Measurements from ENCODE around the gene SDK2. TPM values are rescaled to one million over a fixed set of nuclear protein-coding genes. Genes with fewer than 3 reads are reported as not detected.

The SDK2 gene
- total and polyA plus RNA-seq, 9 of the 15 experiments (the other 6 are each of a cell fraction or from before 2014, with no cell fraction given): 0.04 TPM; not detected in 8

DNA sequence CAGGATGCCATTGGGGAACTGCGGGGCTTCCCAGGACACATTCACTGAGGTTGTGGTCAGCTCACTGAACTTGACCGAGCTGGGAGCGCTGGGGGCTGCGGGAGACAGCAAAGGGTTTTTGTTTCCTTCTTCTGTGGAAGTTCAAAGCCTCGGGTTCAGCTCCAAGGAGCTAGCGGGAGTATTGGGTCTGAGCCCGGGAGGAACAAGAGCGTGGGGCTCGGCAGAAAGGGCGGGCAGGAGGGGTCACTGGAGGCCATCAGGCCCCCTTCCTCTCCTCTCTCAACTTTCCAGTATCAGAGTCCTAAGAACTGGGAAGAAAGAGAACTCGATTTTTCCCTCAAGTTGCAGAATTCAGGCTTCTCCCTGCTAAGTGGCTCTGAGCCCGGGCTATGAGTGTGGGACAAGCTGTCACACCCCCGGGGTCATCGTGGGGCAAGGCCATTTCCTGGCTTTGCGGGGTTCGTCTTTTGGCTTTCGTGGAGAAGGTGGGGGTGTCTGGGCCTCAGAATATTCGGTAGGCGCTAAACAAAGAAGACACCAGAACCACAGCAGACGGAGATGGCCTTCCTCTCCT is 278.9 kb downstream of the SDK2 start:
- DNase-seq (ENCODE audit: extremely low read depth in 1 of 4, low spot score in 3 of 4): no peak
- intact Hi-C loops (cut with micrococcal nuclease): loop anchor here (10.0 kb wide), 1 partner anchor 801 kb away; no protein-coding TSS in a partner anchor
- ATAC-seq: no peak
- ChIA-PET POLR2A (interaction anchor here (0.9 to 1.0 kb wide), 2 partner anchors 102 to 133 kb away, joined by 3 to 4 read pairs; a partner anchor contains a TSS), CTCF (ENCODE audit: low intra/inter-chr PET ratio) (interaction anchor here (0.6 to 1.2 kb wide), 3 partner anchors 104 to 645 kb away, joined by 3 to 6 read pairs (median 3); partner anchors contain the start of gene CPSF4L)
- TF ChIP-seq HLTF (IDR thresholded peaks at IDR 0.05): no peak
- no peak for TF ChIP-seq ZNF239 (CRISPR knock-in tag; IDR thresholded peaks at IDR 0.05)
- no peak for TF ChIP-seq MCM5 (IDR thresholded peaks at IDR 0.05; ENCODE audit: low read depth)
- TF ChIP-seq LARP7 (IDR thresholded peaks at IDR 0.05): no peak
- no peak for TF ChIP-seq RBBP5 (IDR thresholded peaks at IDR 0.05; ENCODE audit: borderline replicate concordance, insufficient read depth, low read length, poor library complexity, severe bottlenecking)
- peaks cover 2 to 23% of the 10 kb centered on the region in 2 experiments; a peak in 3 of 5 replicates for H3K4me1 ChIP-seq (replicated peaks in 1 of 2; ENCODE audit: control insufficient read depth in 2 of 2, insufficient read depth in 2 of 2, low read length in 2 of 2)
- FAIRE-seq: no peak
- H3K27me3 ChIP-seq (ENCODE audit: control insufficient read depth in 2 of 2, insufficient read depth in 2 of 2, low read length in 2 of 2): peaks cover 34 to 56% of the 10 kb centered on the region in 2 experiments; a peak in 4 of 5 replicates
- no peak overlapping the region for H3K27ac ChIP-seq (ENCODE audit: extremely low read depth, low read depth, low read length)
- 0 out of 4 replicates have a peak overlapping the region, but pooled peaks of 1 of the 2 experiments have one; percentile 4 for H3K9ac ChIP-seq (ENCODE audit: insufficient read depth in 1 of 2, low read depth in 2 of 2, low read length in 2 of 2)
- no peaks in the 10 kb centered on the region for H3K79me2 ChIP-seq (ENCODE audit: control insufficient read depth, insufficient read depth, low read length)
- no peak overlapping the region; the same call in 1 of the 2 replicates for H2AFZ ChIP-seq (ENCODE audit: low read depth, low read length)
- 8% methylated on average over 16 of the region's 20 CpGs for WGBS (ENCODE audit: insufficient coverage, low coverage, missing lambda C conversion rate)
- 0 out of 2 replicates have a peak, but pooled peaks cover 3% of the 10 kb centered on the region for H4K20me1 ChIP-seq (replicated peaks; ENCODE audit: control insufficient read depth, insufficient read depth, low read length)
- no peaks in the 10 kb centered on the region for H3K36me3 ChIP-seq (ENCODE audit: control insufficient read depth, insufficient read depth, low read length)
- BruUV-seq (replicated peaks): no TSS peak
- H3K9me3 ChIP-seq (replicated peaks; ENCODE audit: control insufficient read depth, insufficient read depth, low read depth, low read length): no peaks in the 10 kb centered on the region
- H3K9me1 ChIP-seq (ENCODE audit: control insufficient read depth, insufficient read depth, low read length): no peaks in the 10 kb centered on the region
- no peak overlapping the region for H3K4me2 ChIP-seq (ENCODE audit: insufficient read depth, low read length)
- in situ Hi-C loops (cut with MboI): loop anchor here (10.0 kb wide), 1 partner anchor 811 kb away; no protein-coding TSS in a partner anchor
- H3K4me3 ChIP-seq: no peak overlapping the region

Data from K562 (cell line).